Retina (tissue), 1 donor: Measurements from ENCODE around the gene KAZN.

ENCODE experiments used
- DNase-seq: peaks from one replicate; pipeline ENCODE4 v3.0.0-alpha.2; 2016

The KAZN gene

GRCh38 chr1:15045123-15045522 is 446.6 kb downstream of the KAZN start:
- no peak for DNase-seq

GRCh38 chr1:15046487-15047165 is 448.1 kb downstream of the KAZN start:
- peak; percentile 84 for DNase-seq

- DNase-seq, result no peak
Measured at GRCh38 chr1:15047237-15047636, 448.8 kb downstream of the KAZN start.

- DNase-seq, result no peak
Measured at GRCh38 chr1:15048437-15048980, 450.0 kb downstream of the KAZN start.

- DNase-seq, result no peak
Measured at GRCh38 chr1:15049067-15049466, 450.6 kb downstream of the KAZN start.

GRCh38 chr1:15051882-15052528 is 453.5 kb downstream of the KAZN start:
- no peak for DNase-seq

GRCh38 chr1:15053153-15053552 is 454.7 kb downstream of the KAZN start:
- DNase-seq, result no peak

GRCh38 chr1:15055736-15056415 is 457.4 kb downstream of the KAZN start:
- DNase-seq, result no peak

- no peak for DNase-seq
Measured at GRCh38 chr1:15056515-15057285, 458.2 kb downstream of the KAZN start.

GRCh38 chr1:15057834-15058233 is 459.3 kb downstream of the KAZN start:
- no peak for DNase-seq

GRCh38 chr1:15058261-15058660 is 459.8 kb downstream of the KAZN start:
- DNase-seq, result no peak

GRCh38 chr1:15060104-15060503 is 461.6 kb downstream of the KAZN start:
- DNase-seq, result no peak

- DNase-seq, result no peak
Measured at GRCh38 chr1:15062479-15063099, 464.1 kb downstream of the KAZN start.

GRCh38 chr1:15063346-15063745 is 464.9 kb downstream of the KAZN start:
- DNase-seq, result no peak

- DNase-seq, result no peak
Measured at GRCh38 chr1:15063783-15064182, 465.3 kb downstream of the KAZN start.

GRCh38 chr1:15064217-15064929 is 465.9 kb downstream of the KAZN start:
- no peak for DNase-seq

- DNase-seq, result no peak
Measured at GRCh38 chr1:15065291-15065690, 466.8 kb downstream of the KAZN start.

GRCh38 chr1:15065736-15066135 is 467.3 kb downstream of the KAZN start:
- no peak for DNase-seq

GRCh38 chr1:15066191-15066590 is 467.7 kb downstream of the KAZN start:
- no peak for DNase-seq

- no peak for DNase-seq
Measured at GRCh38 chr1:15067148-15067547, 468.7 kb downstream of the KAZN start.

- DNase-seq, result no peak
Measured at GRCh38 chr1:15068152-15068551, 469.7 kb downstream of the KAZN start.

- DNase-seq, result no peak
Measured at GRCh38 chr1:15068997-15069396, 470.5 kb downstream of the KAZN start.
